GM23248 (cell line): ENCODE data around the gene PRR36. TPM values are rescaled to one million over a fixed set of nuclear protein-coding genes. Genes with fewer than 3 reads are reported as not detected.

Experiments used
- DNase-seq: peaks from one replicate; pipeline ENCODE4 v3.0.0-alpha.2; 2015
- H2AFZ ChIP-seq: fragments of 200-600 bp; sonication (generic); 2 replicates; pipeline ENCODE4 v1.6.1; 2016; ENCODE audit warnings: antibody characterized with exemption
- H3F3A ChIP-seq: fragments of 200-600 bp; sonication (generic); 2 replicates; pipeline ENCODE4 v1.6.1; 2016; ENCODE audit warnings: mild to moderate bottlenecking, antibody characterized with exemption, mixed run types; ENCODE audit not compliant: insufficient read depth
- H3K27ac ChIP-seq: fragments of 200-600 bp; sonication (generic); 2 replicates; pipeline ENCODE4 v1.5.1; 2016; ENCODE audit warnings: mild to moderate bottlenecking
- H3K27me3 ChIP-seq: fragments of 200-600 bp; sonication (generic); replicated peaks from 2 replicates; pipeline ENCODE4 v1.6.1; 2016; ENCODE audit warnings: mild to moderate bottlenecking; ENCODE audit not compliant: insufficient read depth
- H3K36me3 ChIP-seq: fragments of 200-600 bp; sonication (generic); 2 replicates; pipeline ENCODE4 v1.6.1; 2016; ENCODE audit warnings: low read depth, mild to moderate bottlenecking
- H3K4me1 ChIP-seq: fragments of 200-600 bp; sonication (generic); 2 replicates; pipeline ENCODE4 v1.6.1; 2016; ENCODE audit warnings: mild to moderate bottlenecking; ENCODE audit not compliant: insufficient read depth
- H3K4me2 ChIP-seq: fragments of 200-600 bp; sonication (generic); one replicate; pipeline ENCODE4 v1.6.1; 2016; ENCODE audit warnings: mild to moderate bottlenecking; ENCODE audit not compliant: unreplicated experiment
- H3K4me3 ChIP-seq: fragments of 200-600 bp; sonication (generic); 2 replicates; pipeline ENCODE4 v1.5.1; 2016; ENCODE audit warnings: mild to moderate bottlenecking
- H3K79me2 ChIP-seq: fragments of 200-600 bp; sonication (generic); 2 replicates; pipeline ENCODE4 v1.6.1; 2016; ENCODE audit warnings: mild to moderate bottlenecking; ENCODE audit not compliant: insufficient read depth
- H3K9ac ChIP-seq: fragments of 200-600 bp; sonication (generic); 2 replicates; pipeline ENCODE4 v1.6.1; 2016; ENCODE audit warnings: mild to moderate bottlenecking
- H3K9me2 ChIP-seq: fragments of 200-600 bp; sonication (generic); 2 replicates; pipeline ENCODE4 v1.6.1; 2016; ENCODE audit warnings: mixed run types, mild to moderate bottlenecking, moderate library complexity; ENCODE audit not compliant: insufficient read depth
- H3K9me3 ChIP-seq: fragments of 200-600 bp; sonication (generic); one replicate; pipeline ENCODE4 v1.6.1; 2017; ENCODE audit warnings: low read depth
- H4K20me1 ChIP-seq: fragments of 200-600 bp; sonication (generic); 2 replicates; pipeline ENCODE4 v1.6.0; 2016; ENCODE audit not compliant: insufficient read depth
- EZH2 ChIP-seq: fragments of 200-600 bp; sonication (generic); IDR thresholded peaks from 2 replicates; pipeline ENCODE4 v1.6.1; 2018; ENCODE audit warnings: antibody characterized with exemption, mild to moderate bottlenecking; ENCODE audit not compliant: insufficient read depth, poor library complexity, severe bottlenecking
- EZH2phosphoT487 ChIP-seq: fragments of 200-600 bp; sonication (generic); IDR thresholded peaks from 2 replicates; pipeline ENCODE4 v1.6.1; 2018; ENCODE audit warnings: antibody characterized with exemption, moderate library complexity, mild to moderate bottlenecking, low read depth; ENCODE audit not compliant: insufficient read depth
- WGBS, 2 experiments: methylation state at CpG; one replicate each; pipeline ENCODE4 v1.1.6; 2015 to 2017; ENCODE audit warnings: low lambda C conversion rate in 2 of 2, low coverage in 1 of 2; ENCODE audit errors: missing lambda C conversion rate in 2 of 2; 5-methylcytosine and 5-hydroxymethylcytosine counted together
- in situ Hi-C: fragments of 300-500 bp; cut with MboI; formaldehyde crosslinking; loops from 2 replicates; pipeline ENCODE4 v1.15.0; 2020
- polyA plus RNA-seq: library from polyadenylated mRNA; unstranded; fragments of >200 nt; fragmentation: Nextera tagmentation; extraction: Ambion mirVana; gene quantifications from 2 replicates; pipeline ENCODE4 v1.2.1, GENCODE V29; 2016
- total RNA-seq: library from RNA; depleted of rRNA; stranded (reverse); fragments of >200 nt; shearing (Covaris generic); gene quantifications from 2 replicates; pipeline ENCODE4 v1.2.3, GENCODE V29; 2014

Gene PRR36
- total and polyA plus RNA-seq, 2 experiments from 2014 or later: not detected

DNA sequence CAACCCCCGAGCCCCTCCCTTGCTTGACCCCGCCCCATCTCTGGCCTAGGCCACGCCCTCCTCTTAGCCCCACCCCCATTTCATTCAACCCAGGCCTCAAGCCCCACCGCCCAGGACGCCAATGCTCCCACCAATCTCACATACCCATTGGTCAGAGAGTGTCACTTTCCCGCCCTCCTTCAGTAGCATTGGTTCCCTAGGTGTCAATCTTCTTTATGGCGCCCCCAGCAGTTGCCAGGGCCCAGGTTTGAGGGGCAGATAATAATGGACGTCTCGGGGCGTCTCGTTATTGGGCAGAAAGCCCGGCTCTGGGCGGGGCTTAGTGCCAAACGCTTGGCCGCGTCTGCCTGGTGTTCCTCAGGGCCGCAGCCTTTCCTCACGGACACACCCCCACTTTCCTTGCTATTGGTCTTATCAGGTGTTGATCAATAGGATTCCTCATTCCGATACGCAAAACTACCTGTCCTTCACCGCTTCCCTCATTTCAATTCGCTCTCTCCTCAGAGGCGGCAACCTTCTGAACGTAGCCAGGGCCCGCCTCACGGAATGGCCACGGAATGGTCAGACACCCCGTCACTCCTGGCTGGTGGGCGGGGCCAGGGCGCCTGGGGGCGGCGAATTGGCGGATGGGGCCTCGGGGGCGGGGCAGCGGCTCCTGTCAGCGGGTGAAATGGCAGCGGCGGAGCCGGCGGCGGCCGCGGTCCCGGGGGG is 44.5 kb downstream of the PRR36 start, which contains the start of gene EVI5L:
TSS of gene EVI5L (plus strand) at position 658 of the 711 bp plus-strand sequence. CDS start 16,325 bp downstream, outside the sequence.
- H4K20me1 ChIP-seq: no peaks in the 10 kb centered on the region
- H3F3A ChIP-seq: no peaks in the 10 kb centered on the region
- H3K9ac ChIP-seq: peak within 1 kb of the TSS; percentile 80
- H3K4me3 ChIP-seq: peak within 1 kb of the TSS; percentile 76
- peaks cover 25% of the 10 kb centered on the region for H3K79me2 ChIP-seq
- DNase-seq: peak; percentile 99
- no peak for TF ChIP-seq EZH2
- TF ChIP-seq EZH2phosphoT487: no peak
- peak within 1 kb of the TSS; percentile 62 for H3K4me2 ChIP-seq
- peaks cover 16% of the 10 kb centered on the region for H3K4me1 ChIP-seq
- WGBS, 2 experiments: 0 to 1% methylated on average over 26 to 45 of the region's 45 CpGs
- H3K27me3 ChIP-seq: peaks cover 15% of the 10 kb centered on the region; the same call in 1 of the 2 replicates
- H3K27ac ChIP-seq: no peak within 1 kb of the TSS
- no peaks in the 10 kb centered on the region for H3K9me3 ChIP-seq
- no peaks in the 10 kb centered on the region for H3K9me2 ChIP-seq
- H3K36me3 ChIP-seq: no peaks in the 10 kb centered on the region
- peak within 1 kb of the TSS; percentile 79 for H2AFZ ChIP-seq
- in situ Hi-C loops: no loop called here

DNA sequence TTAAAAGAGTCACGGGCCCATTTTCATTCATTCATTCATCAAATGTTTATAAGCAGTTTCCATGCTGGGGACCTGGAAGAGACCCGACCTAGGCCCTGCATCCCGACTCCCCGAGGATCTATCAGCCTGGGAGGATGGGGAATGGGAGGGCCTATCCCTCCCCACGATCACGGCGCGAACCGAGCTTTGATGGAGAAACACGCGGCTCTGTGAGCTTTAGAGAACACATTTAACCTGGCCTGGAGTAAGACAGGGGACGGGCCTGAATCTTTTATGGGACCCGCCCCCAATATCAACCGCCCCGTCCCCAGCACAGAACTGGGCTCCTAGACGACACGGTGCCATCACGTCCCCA is 45.0 kb downstream of the PRR36 start:
- Histone ChIP-seq H3K36me3 (no peaks in the 10 kb centered on the region), H2AFZ (peak overlapping the region; percentile 79), H3K4me1 (peaks cover 16% of the 10 kb centered on the region), H3K4me2 (peak overlapping the region; percentile 62), H3K4me3 (peak overlapping the region; percentile 63), H3K9me2 (no peaks in the 10 kb centered on the region), H3K9me3 (no peaks in the 10 kb centered on the region), H3K9ac (no peak overlapping the region), H4K20me1 (no peaks in the 10 kb centered on the region), H3F3A (no peaks in the 10 kb centered on the region), H3K27ac (no peak overlapping the region), H3K27me3 (peaks cover 15% of the 10 kb centered on the region; the same call in 1 of the 2 replicates), H3K79me2 (peaks cover 23% of the 10 kb centered on the region)
- WGBS, 2 experiments: 8 to 11% methylated on average over 14 to 18 of the region's 18 CpGs
- TF ChIP-seq EZH2phosphoT487: no peak
- TF ChIP-seq EZH2: no peak
- in situ Hi-C loops: no loop called here
- no peak for DNase-seq

- H3K79me2 ChIP-seq: no peaks in the 10 kb centered on the region
- no peak for TF ChIP-seq EZH2phosphoT487
- TF ChIP-seq EZH2: no peak
- peaks cover 27% of the 10 kb centered on the region; the same call in 1 of the 2 replicates for H3K27me3 ChIP-seq
- H3K9me3 ChIP-seq: no peaks in the 10 kb centered on the region
- no peaks in the 10 kb centered on the region for H3K9me2 ChIP-seq
- H3K4me3 ChIP-seq: no peak overlapping the region
- in situ Hi-C loops: loop anchor here (25.0 kb wide), 1 partner anchor 461 kb away; no protein-coding TSS in a partner anchor
- H3K4me1 ChIP-seq: peaks cover 5% of the 10 kb centered on the region; the same call in 1 of the 2 replicates
- no peak overlapping the region for H3K4me2 ChIP-seq
- no peaks in the 10 kb centered on the region for H3K36me3 ChIP-seq
- peak; percentile 43 for DNase-seq
- no peaks in the 10 kb centered on the region for H3F3A ChIP-seq
- 3% methylated on average over 9 of the region's 9 CpGs for WGBS, 2 experiments
- H2AFZ ChIP-seq: no peak overlapping the region
- H3K27ac ChIP-seq: no peak overlapping the region
- no peaks in the 10 kb centered on the region for H4K20me1 ChIP-seq
- no peak overlapping the region for H3K9ac ChIP-seq
These were observed 50.4 kb downstream of the PRR36 start for GRCh38 chr19:7823686-7824301.

DNA sequence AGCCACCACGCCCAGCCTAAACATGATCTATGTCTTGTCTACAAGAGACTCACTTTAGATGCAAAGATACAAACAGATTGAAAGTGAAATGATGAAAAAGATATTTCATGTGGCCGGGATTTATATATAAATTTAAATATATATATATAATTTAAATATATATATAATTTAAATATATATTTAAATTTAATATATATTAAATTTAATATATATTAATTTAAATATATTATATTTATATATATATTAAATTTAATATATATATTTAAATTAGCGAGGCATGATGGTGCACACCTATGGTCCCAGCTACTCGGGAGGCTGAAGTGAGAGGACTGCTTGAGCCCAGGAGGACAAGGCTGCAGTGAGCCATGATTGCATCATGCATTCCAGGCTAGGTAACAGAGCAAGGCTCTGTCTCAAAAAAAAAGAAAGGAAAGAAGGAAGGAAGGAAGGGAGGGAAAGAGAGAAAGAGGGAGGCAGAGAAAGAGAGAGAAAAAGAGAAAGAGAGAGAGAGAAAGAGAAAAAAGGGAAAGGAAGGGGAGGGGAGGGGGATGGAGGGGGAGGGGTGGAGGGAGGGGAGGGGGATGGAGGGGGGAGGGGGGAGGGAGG is 51.2 kb downstream of the PRR36 start:
- Histone ChIP-seq H3K4me2 (no peak overlapping the region), H3K9me2 (no peaks in the 10 kb centered on the region), H3K4me1 (peaks cover 5% of the 10 kb centered on the region; the same call in 1 of the 2 replicates), H3K27ac (no peak overlapping the region), H3K27me3 (peaks cover 27% of the 10 kb centered on the region; the same call in 1 of the 2 replicates), H3K4me3 (no peak overlapping the region), H4K20me1 (no peaks in the 10 kb centered on the region), H3K36me3 (no peaks in the 10 kb centered on the region), H3K9ac (no peak overlapping the region), H3K79me2 (no peaks in the 10 kb centered on the region), H3K9me3 (no peaks in the 10 kb centered on the region), H2AFZ (no peak overlapping the region), H3F3A (no peaks in the 10 kb centered on the region)
- in situ Hi-C loops: loop anchor here (25.0 kb wide), 1 partner anchor 461 kb away; no protein-coding TSS in a partner anchor
- 74 to 78% methylated on average over 4 of the region's 4 CpGs for WGBS, 2 experiments
- no peak for TF ChIP-seq EZH2phosphoT487
- no peak for TF ChIP-seq EZH2
- DNase-seq: no peak
